SK-N-SH treated with all-trans-retinoic acid at 6 μM for 48 hours (cell line): ENCODE measurements around the gene CLEC4A.

ENCODE experiments used
- ATAC-seq: fragments of 200-7000 bp; cut with Tn5 transposase; 3 replicates; pipeline ENCODE4 v1.9.1; 2020; ENCODE audit warnings: mild to moderate bottlenecking, moderate library complexity
- ARNTL ChIP-seq: fragments of 450-650 bp; formaldehyde crosslinking; IDR thresholded peaks from 2 replicates; pipeline ENCODE4 v1.5.0; 2020; ENCODE audit warnings: low read depth, mild to moderate bottlenecking, moderate library complexity, borderline replicate concordance
- BACH2 ChIP-seq: fragments of 250-450 bp; sonication (Bioruptor Pico); IDR thresholded peaks from 2 replicates; pipeline ENCODE4 v1.9.0; 2021; ENCODE audit warnings: mild to moderate bottlenecking, borderline replicate concordance
- CREB5 ChIP-seq: fragments of 250-450 bp; sonication (Bioruptor Pico); IDR thresholded peaks from 2 replicates; pipeline ENCODE4 v1.5.1; 2020; ENCODE audit warnings: low read depth, mild to moderate bottlenecking, moderate library complexity
- CSDC2 ChIP-seq: fragments of 250-450 bp; sonication (Bioruptor Pico); IDR thresholded peaks from 2 replicates; pipeline ENCODE4 v1.5.0; 2020; ENCODE audit warnings: mild to moderate bottlenecking, moderate library complexity
- CSRNP3 ChIP-seq: fragments of 250-450 bp; sonication (Bioruptor Pico); IDR thresholded peaks from 2 replicates; pipeline ENCODE4 v1.5.1; 2021; ENCODE audit warnings: mild to moderate bottlenecking, moderate library complexity
- ESRRG ChIP-seq: fragments of 250-450 bp; sonication (Bioruptor Pico); IDR thresholded peaks from 2 replicates; pipeline ENCODE4 v1.6.1; 2021; ENCODE audit warnings: mild to moderate bottlenecking
- ISL1 ChIP-seq: fragments of 250-450 bp; sonication (Bioruptor Pico); IDR thresholded peaks from 2 replicates; pipeline ENCODE4 v2.1.2; 2022; ENCODE audit warnings: mild to moderate bottlenecking, moderate library complexity
- OSR1 ChIP-seq: fragments of 250-450 bp; sonication (Bioruptor Pico); IDR thresholded peaks from 2 replicates; pipeline ENCODE4 v1.8.0; 2022; ENCODE audit warnings: moderate library complexity, mild to moderate bottlenecking, inconsistent platforms
- PATZ1 ChIP-seq: fragments of 250-450 bp; sonication (Bioruptor Pico); IDR thresholded peaks from 2 replicates; pipeline ENCODE4 v1.8.0; 2020; ENCODE audit warnings: mild to moderate bottlenecking, moderate library complexity, borderline replicate concordance
- POU6F1 ChIP-seq: fragments of 250-450 bp; sonication (Bioruptor Pico); IDR thresholded peaks from 2 replicates; pipeline ENCODE4 v1.8.0; 2021; ENCODE audit warnings: low read depth, mild to moderate bottlenecking, moderate library complexity, borderline replicate concordance
- PPARA ChIP-seq: fragments of 250-450 bp; sonication (Bioruptor Pico); IDR thresholded peaks from 2 replicates; pipeline ENCODE4 v1.5.0; 2020; ENCODE audit warnings: mild to moderate bottlenecking, borderline replicate concordance
- RARB ChIP-seq: fragments of 250-450 bp; sonication (Bioruptor Pico); IDR thresholded peaks from 2 replicates; pipeline ENCODE4 v1.8.0; 2021; ENCODE audit warnings: mild to moderate bottlenecking, moderate library complexity
- SNAI2 ChIP-seq: fragments of 250-450 bp; sonication (Bioruptor Pico); IDR thresholded peaks from 2 replicates; pipeline ENCODE4 v1.5.0; 2020; ENCODE audit warnings: mild to moderate bottlenecking, moderate library complexity
- TCF4 ChIP-seq: fragments of 250-450 bp; sonication (Bioruptor Pico); IDR thresholded peaks from 2 replicates; pipeline ENCODE4 v1.8.0; 2021; ENCODE audit warnings: mild to moderate bottlenecking, moderate library complexity, borderline replicate concordance
- TOX ChIP-seq: fragments of 250-450 bp; sonication (Bioruptor Pico); IDR thresholded peaks from 2 replicates; pipeline ENCODE4 v1.8.0; 2021; ENCODE audit warnings: mild to moderate bottlenecking, moderate library complexity, borderline replicate concordance
- TSHZ2 ChIP-seq: fragments of 250-450 bp; sonication (Bioruptor Pico); IDR thresholded peaks from 2 replicates; pipeline ENCODE4 v1.5.0; 2020; ENCODE audit warnings: mild to moderate bottlenecking, moderate library complexity
- ZC3H10 ChIP-seq: fragments of 250-450 bp; sonication (Bioruptor Pico); IDR thresholded peaks from 2 replicates; pipeline ENCODE4 v1.5.1; 2021; ENCODE audit warnings: mild to moderate bottlenecking, moderate library complexity
- ZFP3 ChIP-seq: fragments of 250-450 bp; sonication (Bioruptor Pico); IDR thresholded peaks from 2 replicates; pipeline ENCODE4 v1.5.0; 2020; ENCODE audit warnings: mild to moderate bottlenecking, moderate library complexity
- ZFP30 ChIP-seq: fragments of 450-650 bp; formaldehyde crosslinking; IDR thresholded peaks from 2 replicates; pipeline ENCODE4 v1.5.0; 2022; ENCODE audit warnings: mild to moderate bottlenecking, moderate library complexity
- ZNF565 ChIP-seq: fragments of 450-650 bp; formaldehyde crosslinking; conservative IDR thresholded peaks from 2 replicates; pipeline ENCODE4 v1.5.0; 2020; ENCODE audit warnings: low read depth, mild to moderate bottlenecking, moderate library complexity
- ZNF70 ChIP-seq: fragments of 450-650 bp; formaldehyde crosslinking; IDR thresholded peaks from 2 replicates; pipeline ENCODE4 v1.5.0; 2020; ENCODE audit warnings: mild to moderate bottlenecking, moderate library complexity
- ZNF8 ChIP-seq: fragments of 450-650 bp; formaldehyde crosslinking; IDR thresholded peaks from 2 replicates; pipeline ENCODE4 v1.5.0; 2020; ENCODE audit warnings: mild to moderate bottlenecking, moderate library complexity

Gene CLEC4A

GRCh38 chr12:8143261-8143660, 19.8 kb downstream of the CLEC4A start:
- TF ChIP-seq ISL1 (CRISPR knock-in tag) (no peak), OSR1 (CRISPR knock-in tag) (no peak)
- no peak for ATAC-seq

- ATAC-seq: peak; percentile 26; the same call in 1 of the 3 replicates
- no peak for TF ChIP-seq CSRNP3 (CRISPR knock-in tag)
- no peak for TF ChIP-seq ZNF565
- no peak for TF ChIP-seq POU6F1 (CRISPR knock-in tag)
- TF ChIP-seq RARB (CRISPR knock-in tag): no peak
- TF ChIP-seq OSR1 (CRISPR knock-in tag): no peak
- TF ChIP-seq PATZ1 (CRISPR knock-in tag): no peak
- TF ChIP-seq SNAI2: no peak
- TF ChIP-seq ZFP30 (CRISPR knock-in tag): no peak
- TF ChIP-seq BACH2: no peak
- TF ChIP-seq PPARA (CRISPR knock-in tag): no peak
- no peak for TF ChIP-seq ZNF70 (CRISPR knock-in tag)
- TF ChIP-seq ARNTL (CRISPR knock-in tag): no peak
- TF ChIP-seq, all 23 proteins: peak for 0
These were observed 22.5 kb downstream of the CLEC4A start for GRCh38 chr12:8145754-8146441.

- ATAC-seq: no peak
- TF ChIP-seq CSRNP3 (CRISPR knock-in tag): no peak
- TF ChIP-seq CREB5: no peak
- no peak for TF ChIP-seq ZFP3 (CRISPR knock-in tag)
- no peak for TF ChIP-seq TCF4 (CRISPR knock-in tag)
- TF ChIP-seq ISL1 (CRISPR knock-in tag): no peak
- no peak for TF ChIP-seq ZC3H10 (CRISPR knock-in tag)
- TF ChIP-seq TOX (CRISPR knock-in tag): no peak
- TF ChIP-seq ARNTL (CRISPR knock-in tag): no peak
- no peak for TF ChIP-seq ESRRG
- TF ChIP-seq CSDC2: no peak
- TF ChIP-seq PPARA (CRISPR knock-in tag): no peak
- no peak for TF ChIP-seq OSR1 (CRISPR knock-in tag)
- TF ChIP-seq ZNF565: no peak
- TF ChIP-seq ZNF8 (CRISPR knock-in tag): no peak
- no peak for TF ChIP-seq TSHZ2 (CRISPR knock-in tag)
- no peak for TF ChIP-seq ZNF70 (CRISPR knock-in tag)
- TF ChIP-seq, all 23 proteins: peak for 0
These were observed 23.0 kb downstream of the CLEC4A start for GRCh38 chr12:8146442-8146771.
